ENCODE data around the gene ST14.

- TF ChIP-seq EZH2 (optimal IDR thresholded peaks at IDR 0.05; ENCODE audit: low read depth, low read length) (no peak), CTCF (IDR thresholded peaks at IDR 0.05; ENCODE audit: low read length) (no peak)
Measured at GRCh38 chr11:130180491-130180890, 20.9 kb downstream of the ST14 start.

All from MM.1S (cell line).